ENCODE measurements around the gene C1GALT1C1L.
"Not testable (repeated sequence)": the region's sequence is repeated elsewhere in the genome, so short reads cannot be mapped to it uniquely, and the experiment has no call there.

The C1GALT1C1L gene

DNA sequence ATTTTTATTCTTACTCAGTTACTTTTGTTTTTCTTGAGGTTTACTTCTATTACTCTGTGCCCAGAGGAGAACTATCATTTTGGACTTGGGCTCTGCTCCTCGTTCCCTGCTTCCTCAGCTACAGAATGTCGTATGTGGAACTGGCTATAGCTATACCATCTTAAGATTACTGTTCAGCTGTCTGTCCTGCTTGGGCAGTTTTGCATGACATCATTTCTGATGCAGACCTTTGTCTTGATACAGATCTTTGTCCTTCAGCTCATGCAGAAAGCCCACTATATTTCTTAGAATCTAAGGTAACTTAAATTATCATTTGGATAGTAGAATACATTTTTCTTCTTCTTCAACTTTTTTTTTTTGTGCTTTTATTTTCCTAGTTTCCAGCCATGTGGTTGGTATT is 13.8 kb upstream of the C1GALT1C1L start:
- H3K36me3 ChIP-seq (replicated peaks; ENCODE audit: low read depth, low read length), result no peaks in the 10 kb centered on the region
- H3K4me2 ChIP-seq (ENCODE audit: low read length), result no peak overlapping the region
- no peaks in the 10 kb centered on the region for H3K4me1 ChIP-seq (ENCODE audit: low read length)
- TF ChIP-seq EZH2phosphoT487 (IDR thresholded peaks at IDR 0.05; ENCODE audit: low read depth) (no peak), CTCF (IDR thresholded peaks at IDR 0.05; ENCODE audit: low read depth, low read length) (no peak)
- H3K27me3 ChIP-seq (ENCODE audit: low read depth, low read length), result peaks cover 11% of the 10 kb centered on the region; the same call in 1 of the 2 replicates
- no peaks in the 10 kb centered on the region for H3K9me3 ChIP-seq (ENCODE audit: insufficient read depth, low read length)
- no peak overlapping the region for H3K27ac ChIP-seq (ENCODE audit: low read length)
- H4K20me1 ChIP-seq (ENCODE audit: insufficient read depth, low read length), result no peaks in the 10 kb centered on the region
- H3K9ac ChIP-seq (ENCODE audit: low read length), result no peak overlapping the region
- no peak overlapping the region for H3K4me3 ChIP-seq (ENCODE audit: low read length)
- no peaks in the 10 kb centered on the region for H3K79me2 ChIP-seq (ENCODE audit: low read length)
- H2AFZ ChIP-seq (ENCODE audit: low read depth, low read length), result no peak overlapping the region

DNA sequence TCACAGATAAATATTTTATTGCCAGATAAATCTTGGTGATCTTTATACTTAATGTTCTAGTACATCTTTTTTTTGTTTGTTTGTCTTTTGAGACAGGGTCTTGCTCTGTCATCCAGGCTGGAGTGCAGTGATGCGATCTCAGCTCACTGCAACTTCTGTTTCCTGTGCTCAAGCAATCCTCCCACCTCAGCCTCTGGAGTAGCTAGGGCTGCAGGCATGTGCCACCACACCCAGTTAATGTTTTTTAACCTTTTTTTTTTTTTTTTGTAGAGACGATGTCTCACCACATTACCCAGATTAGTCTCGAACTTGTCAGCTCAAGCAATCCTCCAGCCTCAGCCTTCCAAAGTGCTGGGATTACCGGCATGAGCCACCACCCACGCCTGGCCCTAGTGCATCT is 9.1 kb upstream of the C1GALT1C1L start:
- no peak overlapping the region for H3K4me2 ChIP-seq (ENCODE audit: low read length)
- H3K9ac ChIP-seq (ENCODE audit: low read length), result no peak overlapping the region
- TF ChIP-seq EZH2phosphoT487 (IDR thresholded peaks at IDR 0.05; ENCODE audit: low read depth) (no peak), CTCF (IDR thresholded peaks at IDR 0.05; ENCODE audit: low read depth, low read length) (no peak)
- no peaks in the 10 kb centered on the region for H4K20me1 ChIP-seq (ENCODE audit: insufficient read depth, low read length)
- H3K4me3 ChIP-seq (ENCODE audit: low read length), result no peak overlapping the region
- H3K9me3 ChIP-seq (ENCODE audit: insufficient read depth, low read length), result no peaks in the 10 kb centered on the region
- no peaks in the 10 kb centered on the region for H3K4me1 ChIP-seq (ENCODE audit: low read length)
- no peak overlapping the region for H2AFZ ChIP-seq (ENCODE audit: low read depth, low read length)
- H3K27ac ChIP-seq (ENCODE audit: low read length), result no peak overlapping the region
- H3K27me3 ChIP-seq (ENCODE audit: low read depth, low read length), result peaks cover 4% of the 10 kb centered on the region; the same call in 1 of the 2 replicates
- H3K36me3 ChIP-seq (replicated peaks; ENCODE audit: low read depth, low read length), result no peaks in the 10 kb centered on the region
- H3K79me2 ChIP-seq (ENCODE audit: low read length), result no peaks in the 10 kb centered on the region

DNA sequence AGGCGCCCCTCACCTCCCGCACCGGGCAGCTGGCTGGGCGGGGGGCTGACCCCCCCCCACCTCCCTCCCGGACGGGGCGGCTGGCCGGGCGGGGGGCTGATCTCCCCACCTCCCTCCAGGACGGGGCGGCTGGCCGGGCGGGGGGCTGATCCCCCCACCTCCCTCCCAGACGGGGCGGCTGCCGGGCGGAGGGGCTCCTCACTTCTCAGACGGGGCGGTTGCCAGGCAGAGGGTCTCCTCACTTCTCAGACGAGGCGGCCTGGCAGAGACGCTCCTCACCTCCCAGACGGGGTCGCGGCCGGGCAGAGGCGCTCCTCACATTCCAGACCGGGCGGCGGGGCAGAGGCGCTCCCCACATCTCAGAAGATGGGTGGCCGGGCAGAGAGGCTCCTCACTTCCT is 1.6 kb upstream of the C1GALT1C1L start:
- not testable (repeated sequence) for H3K4me2 ChIP-seq (ENCODE audit: low read length); H3K4me3 ChIP-seq (ENCODE audit: low read length); H3K4me1 ChIP-seq (ENCODE audit: low read length); H3K79me2 ChIP-seq (ENCODE audit: low read length); H3K27ac ChIP-seq (ENCODE audit: low read length); H3K36me3 ChIP-seq (replicated peaks; ENCODE audit: low read depth, low read length); H3K27me3 ChIP-seq (ENCODE audit: low read depth, low read length); H3K9ac ChIP-seq (ENCODE audit: low read length); H3K9me3 ChIP-seq (ENCODE audit: insufficient read depth, low read length); H4K20me1 ChIP-seq (ENCODE audit: insufficient read depth, low read length); H2AFZ ChIP-seq (ENCODE audit: low read depth, low read length)

DNA sequence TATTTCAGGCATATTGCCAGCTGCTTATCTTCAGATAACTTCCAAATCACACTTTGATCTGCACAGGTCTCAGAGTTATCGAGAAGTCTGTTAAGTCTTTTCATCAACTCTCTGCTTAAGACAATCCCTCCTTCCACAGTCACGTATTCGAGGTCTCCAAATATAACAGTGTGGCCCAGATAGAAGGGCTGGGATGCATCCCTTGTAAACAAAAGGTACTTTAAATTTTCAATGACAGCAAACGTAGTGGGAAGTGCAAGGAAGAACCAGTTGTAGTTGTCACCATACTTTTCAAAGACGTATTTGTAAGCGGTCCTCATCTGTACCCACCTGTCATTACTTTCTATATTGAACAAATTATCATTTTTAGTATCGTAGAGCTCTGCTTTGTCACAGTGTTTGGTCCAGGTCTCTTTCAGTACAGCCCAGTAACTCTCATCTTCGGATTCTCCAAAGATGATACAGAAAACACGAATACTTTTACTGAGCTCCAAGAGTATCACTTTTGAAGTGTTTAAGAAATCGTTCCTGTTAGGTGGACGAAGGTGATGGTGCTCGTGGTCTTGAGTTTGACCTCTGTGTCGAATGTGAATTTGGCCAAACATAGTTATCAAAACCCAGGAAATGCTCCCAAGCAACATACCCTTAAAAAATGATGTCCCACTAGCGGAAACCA is 445 bp downstream of the C1GALT1C1L start:
- Histone ChIP-seq H3K27me3 (ENCODE audit: low read depth, low read length) (no peaks in the 10 kb centered on the region), H3K4me2 (ENCODE audit: low read length) (peak overlapping the region; percentile 68), H3K4me3 (ENCODE audit: low read length) (peak overlapping the region; percentile 76), H3K36me3 (replicated peaks; ENCODE audit: low read depth, low read length) (no peaks in the 10 kb centered on the region), H2AFZ (ENCODE audit: low read depth, low read length) (peak overlapping the region; percentile 82), H3K9me3 (ENCODE audit: insufficient read depth, low read length) (no peaks in the 10 kb centered on the region), H3K9ac (ENCODE audit: low read length) (peak overlapping the region; percentile 30; the same call in 1 of the 2 replicates), H3K4me1 (ENCODE audit: low read length) (no peaks in the 10 kb centered on the region), H3K27ac (ENCODE audit: low read length) (no peak overlapping the region), H4K20me1 (ENCODE audit: insufficient read depth, low read length) (no peaks in the 10 kb centered on the region), H3K79me2 (ENCODE audit: low read length) (no peaks in the 10 kb centered on the region)
- TF ChIP-seq CTCF (IDR thresholded peaks at IDR 0.05; ENCODE audit: low read depth, low read length), result no peak
- no peak for TF ChIP-seq EZH2phosphoT487 (IDR thresholded peaks at IDR 0.05; ENCODE audit: low read depth)
